Activated naive CD8-positive, alpha-beta T cell treated with anti-CD3 and anti-CD28 coated beads, Interleukin-2, amount 50 U/mL, for 16 hours (primary cell): ENCODE results near the gene VIT.
"Not testable (repeated sequence)": the region's sequence is repeated elsewhere in the genome, so short reads cannot be mapped to it uniquely, and the experiment has no call there.

Experiments used
- DNase-seq: peaks from one replicate; pipeline ENCODE4 v3.0.0-alpha.2; 2020; ENCODE audit warnings: low read depth, low spot score

VIT gene

GRCh38 chr2:36807223-36807886 lies 110.8 kb downstream of the VIT start:
- no peak for DNase-seq

- no peak for DNase-seq
Observed at GRCh38 chr2:36808386-36809068, 112.0 kb downstream of the VIT start.

GRCh38 chr2:36809069-36809445 lies 112.5 kb downstream of the VIT start:
- no peak for DNase-seq

GRCh38 chr2:36811071-36811470 lies 114.6 kb downstream of the VIT start:
- no peak for DNase-seq

GRCh38 chr2:36812196-36812595 lies 115.7 kb downstream of the VIT start:
- DNase-seq, result no peak

GRCh38 chr2:36818542-36818941 lies 122.0 kb downstream of the VIT start:
- no peak for DNase-seq

- DNase-seq, result no peak
Observed at GRCh38 chr2:36819095-36819711, 122.7 kb downstream of the VIT start.

GRCh38 chr2:36820942-36821605 lies 124.6 kb downstream of the VIT start:
- DNase-seq, result no peak

GRCh38 chr2:36823862-36824261 lies 127.4 kb downstream of the VIT start:
- no peak for DNase-seq

- DNase-seq, result no peak
Observed at GRCh38 chr2:36824273-36824672, 127.8 kb downstream of the VIT start.

GRCh38 chr2:36824683-36825082 lies 128.2 kb downstream of the VIT start:
- not testable (repeated sequence) for DNase-seq

GRCh38 chr2:36831185-36831584 lies 134.7 kb downstream of the VIT start:
- DNase-seq, result no peak

GRCh38 chr2:36834203-36834602 lies 137.7 kb downstream of the VIT start:
- DNase-seq, result no peak

- no peak for DNase-seq
Observed at GRCh38 chr2:36834731-36835524, 138.4 kb downstream of the VIT start.

- no peak for DNase-seq
Observed at GRCh38 chr2:36839976-36840617, 143.6 kb downstream of the VIT start.

GRCh38 chr2:36843838-36844237 lies 147.3 kb downstream of the VIT start:
- no peak for DNase-seq

GRCh38 chr2:36849265-36849664 lies 152.8 kb downstream of the VIT start:
- no peak for DNase-seq

- no peak for DNase-seq
Observed at GRCh38 chr2:36854241-36854640, 157.7 kb downstream of the VIT start.

GRCh38 chr2:36855429-36855828 lies 158.9 kb downstream of the VIT start:
- no peak for DNase-seq

- DNase-seq, result no peak
Observed at GRCh38 chr2:36857713-36858112, 161.2 kb downstream of the VIT start.
